B cell (primary cell): ENCODE data around the gene PRSS53. TPM values are rescaled to one million over a fixed set of nuclear protein-coding genes. Genes with fewer than 3 reads are reported as not detected.

Source experiments
- ATAC-seq: fragments of 200-7000 bp; cut with Tn5 transposase; one replicate; pipeline ENCODE4 v1.10.0; 2021; ENCODE audit warnings: low read depth, mild to moderate bottlenecking, moderate number of reproducible peaks, moderate library complexity
- CTCF ChIA-PET: fragments of 350-600 bp; sonication (Branson Sonifier 250); formaldehyde crosslinking; loops from one replicate; lab custom pipeline; 2021; ENCODE audit warnings: antibody characterized with exemption, inconsistent platforms; lab: Charles Lee
- POLR2A ChIA-PET: fragments of 350-600 bp; sonication (Branson Sonifier 250); formaldehyde crosslinking; loops from one replicate; lab custom pipeline; 2021; ENCODE audit warnings: antibody characterized with exemption; lab: Charles Lee
- DNase-seq: peaks from one replicate; pipeline ENCODE4 v3.0.0; 2013
- H2AFZ ChIP-seq: 2 replicates; pipeline ENCODE4 v1.6.1; 2012; ENCODE audit warnings: mild to moderate bottlenecking, low read depth, low read length; ENCODE audit not compliant: insufficient read depth, poor library complexity, severe bottlenecking
- H3K27ac ChIP-seq, 2 donors: 1 replicate in 1 of 2; 2 replicates in 1 of 2; pipeline ENCODE4 v1.5.1; 2012 to 2013; ENCODE audit warnings: low read length in 2 of 2, mild to moderate bottlenecking in 2 of 2, moderate library complexity in 1 of 2
- H3K27me3 ChIP-seq, 4 experiments: fragments of 200-600 bp in 1 of 4; sonication (generic) in 1 of 4; replicated peaks in 1 of 4; 1 replicate in 2 of 4; 2 replicates in 2 of 4; pipeline versions ENCODE4 v1.6.1 to v1.7.0; 2013 to 2016; ENCODE audit warnings: low read length in 3 of 4, mild to moderate bottlenecking in 2 of 4, mixed read lengths in 1 of 4, moderate library complexity in 1 of 4; ENCODE audit not compliant: insufficient read depth in 4 of 4, control insufficient read depth in 3 of 4; ENCODE audit errors: control extremely low read depth in 1 of 4
- H3K36me3 ChIP-seq, 2 experiments: replicated peaks in 1 of 2; 1 replicate in 1 of 2; 2 replicates in 1 of 2; pipeline versions ENCODE4 v1.6.1 to v1.7.1; 2013; ENCODE audit warnings: low read length in 1 of 2; ENCODE audit not compliant: insufficient read depth in 2 of 2, control insufficient read depth in 1 of 2; ENCODE audit errors: control extremely low read depth in 1 of 2, extremely low read depth in 1 of 2
- H3K4me1 ChIP-seq, 2 donors: fragments of 200-600 bp in 1 of 2; sonication (generic) in 1 of 2; 1 replicate in 1 of 2; 2 replicates in 1 of 2; pipeline versions ENCODE4 v1.5.1 to v1.6.1; 2013 to 2017; ENCODE audit warnings: low read length in 2 of 2; ENCODE audit not compliant: control insufficient read depth in 2 of 2, insufficient read depth in 2 of 2
- H3K4me2 ChIP-seq: replicated peaks from 2 replicates; pipeline ENCODE3; 2012; ENCODE audit warnings: mild to moderate bottlenecking, low read depth, low read length; ENCODE audit not compliant: poor library complexity, severe bottlenecking
- H3K4me3 ChIP-seq, 5 experiments: fragments of 200-600 bp in 1 of 5; sonication (generic) in 1 of 5; 1 replicate in 3 of 5; 2 replicates in 2 of 5; pipeline versions ENCODE4 v1.5.1 to v1.7.0; 2011 to 2016; ENCODE audit warnings: low read length in 4 of 5, mild to moderate bottlenecking in 4 of 5, low read depth in 2 of 5, control low read depth in 1 of 5, moderate library complexity in 1 of 5; ENCODE audit not compliant: insufficient read depth in 1 of 5; ENCODE audit errors: control extremely low read depth in 1 of 5, extremely low read depth in 1 of 5
- H3K79me2 ChIP-seq: fragments of 200-600 bp; sonication (generic); one replicate; pipeline ENCODE4 v1.6.0; 2016; ENCODE audit warnings: low read length; ENCODE audit not compliant: control insufficient read depth, insufficient read depth
- H3K9ac ChIP-seq: fragments of 200-600 bp; sonication (generic); 2 replicates; pipeline ENCODE4 v1.6.1; 2017; ENCODE audit warnings: mild to moderate bottlenecking, low read length, moderate library complexity
- H3K9me3 ChIP-seq, 3 donors: one replicate each; pipeline versions ENCODE4 v1.6.1 to v1.7.1; 2013; ENCODE audit warnings: low read length in 2 of 3; ENCODE audit not compliant: control insufficient read depth in 2 of 3, insufficient read depth in 1 of 3; ENCODE audit errors: control extremely low read depth in 1 of 3
- H4K20me1 ChIP-seq: 2 replicates; pipeline ENCODE4 v1.6.0; 2012; ENCODE audit warnings: mild to moderate bottlenecking, low read length; ENCODE audit not compliant: insufficient read depth, control insufficient read depth, poor library complexity, severe bottlenecking
- H3K27ac Mint-ChIP-seq: one replicate; pipeline ENCODE4 v1.8.0; 2021; ENCODE audit warnings: mixed read lengths
- H3K27me3 Mint-ChIP-seq: one replicate; pipeline ENCODE4 v1.8.0; 2021; ENCODE audit warnings: mixed read lengths
- H3K4me1 Mint-ChIP-seq: one replicate; pipeline ENCODE4 v1.8.0; 2021; ENCODE audit warnings: mixed read lengths
- H3K4me3 Mint-ChIP-seq: one replicate; pipeline ENCODE4 v1.8.0; 2021; ENCODE audit warnings: mixed read lengths
- H3K9me3 Mint-ChIP-seq: one replicate; pipeline ENCODE4 v1.8.0; 2022; ENCODE audit warnings: mixed read lengths; ENCODE audit not compliant: insufficient read depth
- CTCF ChIP-seq: fragments of 200-600 bp; IDR thresholded peaks from one replicate; pipeline ENCODE4 v1.8.0; 2022; ENCODE audit warnings: antibody characterized with exemption, mild to moderate bottlenecking
- EZH2 ChIP-seq: IDR thresholded peaks from 2 replicates; pipeline ENCODE4 v1.6.1; 2012; ENCODE audit warnings: borderline replicate concordance, low read depth, mild to moderate bottlenecking, moderate library complexity, low read length; ENCODE audit not compliant: insufficient read depth, poor library complexity, severe bottlenecking
- WGBS: methylation state at CpG from one replicate; pipeline ENCODE4 v1.1.5; 2013; ENCODE audit warnings: missing lambda C conversion rate; ENCODE audit not compliant: insufficient coverage; 5-methylcytosine and 5-hydroxymethylcytosine counted together
- intact Hi-C: fragments of 100-400 bp; cut with micrococcal nuclease; formaldehyde crosslinking; loops from one replicate; pipeline ENCODE4 v1.10.0; 2022
- polyA plus RNA-seq: library from polyadenylated mRNA; depleted of rRNA; stranded (reverse); fragments of >200 nt; gene quantifications from 2 replicates; pipeline ENCODE4 v1.2.3, GENCODE V29; 2012
- total RNA-seq, 2 donors: library from RNA; stranded (reverse); fragments of 120-200 nt in 1 of 2; gene quantifications; 1 replicate in 1 of 2; 2 replicates in 1 of 2; pipeline versions ENCODE4 v1.2.3 to v1.2.4, GENCODE V29; 2013 to 2022

PRSS53 gene
- total and polyA plus RNA-seq, 2 donors (not counting 1 experiment from before 2014, with no cell fraction given) = 10.1 to 10.8 TPM

DNA sequence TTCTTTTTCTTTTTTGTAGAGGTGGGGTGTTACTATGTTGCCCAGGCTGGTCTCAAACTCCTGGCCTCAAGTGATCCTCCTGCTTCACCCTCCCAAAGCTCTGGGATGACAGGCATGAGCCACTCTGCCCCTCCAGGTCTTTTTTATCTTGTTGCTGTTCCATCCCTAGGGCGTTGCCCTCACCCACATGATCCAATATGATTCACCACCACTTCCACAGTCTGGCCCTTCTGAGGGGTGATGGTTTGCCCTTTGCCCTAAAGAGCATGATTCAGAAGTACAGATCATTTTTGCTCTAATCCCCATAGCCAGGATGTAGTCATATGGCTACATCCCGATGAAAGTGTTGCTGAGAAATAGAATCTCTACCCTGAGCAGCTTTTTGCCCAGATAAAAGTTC lies 36.6 kb downstream of the PRSS53 start:
- H3K27ac ChIP-seq = no peak overlapping the region
- TF ChIP-seq CTCF = no peak
- no peak for TF ChIP-seq EZH2
- Mint-ChIP-seq H3K4me3 (no peak overlapping the region), H3K4me1 (peaks cover 2% of the 10 kb centered on the region), H3K9me3 (no peaks in the 10 kb centered on the region), H3K27ac (no peak overlapping the region), H3K27me3 (no peaks in the 10 kb centered on the region)
- H3K9me3 ChIP-seq = no peaks in the 10 kb centered on the region
- H4K20me1 ChIP-seq = no peaks in the 10 kb centered on the region
- ATAC-seq (no peak), DNase-seq (no peak)
- no peaks in the 10 kb centered on the region for H3K79me2 ChIP-seq
- intact Hi-C loops = no loop called here
- WGBS = no CpG with 5 or more reads among the region's 2 CpGs
- ChIA-PET POLR2A (no interaction called here), CTCF (no interaction called here)
- no peaks in the 10 kb centered on the region for H3K36me3 ChIP-seq
- H3K4me2 ChIP-seq = no peak overlapping the region
- H3K4me3 ChIP-seq = no peak overlapping the region
- H3K27me3 ChIP-seq = no peaks in the 10 kb centered on the region
- no peak overlapping the region for H3K9ac ChIP-seq
- H2AFZ ChIP-seq = no peak overlapping the region
- peaks cover 0 to 5% of the 10 kb centered on the region in 2 donors for H3K4me1 ChIP-seq

DNA sequence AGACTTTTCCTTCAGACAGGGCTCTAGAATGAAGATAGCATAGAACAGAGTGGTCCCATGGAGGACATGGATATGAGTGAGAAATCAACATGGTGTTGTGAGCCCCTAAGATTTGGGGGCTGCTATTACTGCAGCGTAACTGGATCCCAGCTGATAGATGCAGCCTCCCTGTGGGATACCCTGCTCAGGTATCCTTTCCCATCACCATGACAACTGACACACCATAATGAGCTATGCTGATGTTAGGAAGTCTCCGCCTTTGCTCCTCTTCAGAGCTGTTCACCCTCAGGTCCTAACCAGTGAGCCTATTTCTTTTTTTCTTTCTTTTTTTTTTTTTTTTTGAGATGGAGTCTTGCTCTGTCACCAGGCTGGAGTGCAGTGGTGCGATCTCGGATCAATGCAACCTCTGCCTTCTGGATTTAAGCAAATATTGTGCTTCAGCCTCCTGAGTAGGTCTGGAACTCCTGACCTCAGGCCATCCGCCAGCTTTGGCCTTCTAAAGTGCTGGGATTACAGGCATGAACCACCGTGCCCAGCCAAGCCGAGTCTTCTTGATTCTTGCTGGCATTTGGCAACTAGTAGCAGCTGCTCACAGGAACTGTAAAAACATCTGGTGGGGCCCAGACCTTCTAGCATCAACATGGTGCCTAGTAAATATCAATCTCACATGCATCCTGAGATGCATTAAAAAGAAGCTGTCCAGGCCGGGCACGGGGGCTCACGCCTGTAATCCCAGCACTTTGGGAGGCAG lies 38.3 kb downstream of the PRSS53 start:
- intact Hi-C loops = no loop called here
- Mint-ChIP-seq H3K27ac (no peak overlapping the region), H3K4me1 (peaks cover 2% of the 10 kb centered on the region), H3K4me3 (no peak overlapping the region), H3K27me3 (no peaks in the 10 kb centered on the region), H3K9me3 (no peaks in the 10 kb centered on the region)
- Histone ChIP-seq H3K4me1 (peaks cover 0 to 5% of the 10 kb centered on the region in 2 donors), H3K4me2 (no peak overlapping the region), H3K9ac (no peak overlapping the region), H3K9me3 (no peaks in the 10 kb centered on the region), H3K4me3 (no peak overlapping the region), H3K27me3 (no peaks in the 10 kb centered on the region), H4K20me1 (no peaks in the 10 kb centered on the region), H3K36me3 (no peaks in the 10 kb centered on the region), H3K27ac (no peak overlapping the region), H2AFZ (no peak overlapping the region), H3K79me2 (no peaks in the 10 kb centered on the region)
- ChIA-PET CTCF (no interaction called here), POLR2A (no interaction called here)
- ATAC-seq (no peak), DNase-seq (no peak)
- 95% methylated on average over 8 of the region's 10 CpGs for WGBS
- TF ChIP-seq CTCF (no peak), EZH2 (no peak)
